ENCODE results near the gene ST3GAL5.
"Not testable (repeated sequence)": the region's sequence is repeated elsewhere in the genome, so short reads cannot be mapped to it uniquely, and the experiment has no call there.

ST3GAL5 gene

DNA sequence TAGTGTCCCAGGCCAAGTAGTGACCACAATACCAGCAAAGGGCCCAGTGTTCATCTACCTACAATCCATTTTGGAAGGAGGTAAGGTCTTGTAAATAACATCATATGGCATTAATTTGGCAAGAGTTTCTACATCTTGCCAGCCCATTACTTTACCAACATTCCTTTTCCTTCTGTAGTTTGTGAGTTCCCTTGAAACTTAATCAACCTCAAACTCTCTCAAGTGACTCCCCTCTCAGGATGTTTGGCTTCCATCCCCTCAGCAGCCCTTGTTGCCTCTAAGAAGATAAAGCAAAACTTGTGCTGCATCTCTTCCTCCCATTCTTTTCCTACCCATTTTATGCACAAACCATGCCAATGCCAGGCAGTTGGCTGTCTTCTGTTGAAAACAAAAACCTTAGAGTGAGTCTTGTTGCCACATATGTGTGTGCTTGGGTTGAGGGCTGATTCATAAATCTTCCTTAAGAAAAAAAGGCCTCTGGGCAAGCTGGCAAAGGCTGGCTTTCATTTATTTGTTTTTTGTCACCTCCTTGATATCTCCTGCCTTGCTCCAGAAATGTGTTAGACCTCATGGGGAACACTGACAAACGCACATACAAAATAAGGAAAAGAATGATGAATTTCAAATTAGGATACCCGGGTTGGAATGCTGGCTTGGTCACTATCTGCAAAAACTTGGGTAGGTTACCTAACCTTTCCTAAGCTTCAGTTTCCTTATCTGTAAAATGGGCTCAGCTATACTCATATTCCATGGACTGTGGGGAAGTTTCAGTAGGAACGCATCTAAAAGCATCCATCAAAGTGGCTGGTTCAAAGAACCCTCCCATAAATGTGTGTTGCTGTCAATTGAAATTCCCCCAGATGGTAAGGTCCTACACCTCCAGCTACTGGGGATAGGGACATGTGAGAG lies 29.4 kb upstream of the ST3GAL5 start:
- DNase-seq = no peak

DNA sequence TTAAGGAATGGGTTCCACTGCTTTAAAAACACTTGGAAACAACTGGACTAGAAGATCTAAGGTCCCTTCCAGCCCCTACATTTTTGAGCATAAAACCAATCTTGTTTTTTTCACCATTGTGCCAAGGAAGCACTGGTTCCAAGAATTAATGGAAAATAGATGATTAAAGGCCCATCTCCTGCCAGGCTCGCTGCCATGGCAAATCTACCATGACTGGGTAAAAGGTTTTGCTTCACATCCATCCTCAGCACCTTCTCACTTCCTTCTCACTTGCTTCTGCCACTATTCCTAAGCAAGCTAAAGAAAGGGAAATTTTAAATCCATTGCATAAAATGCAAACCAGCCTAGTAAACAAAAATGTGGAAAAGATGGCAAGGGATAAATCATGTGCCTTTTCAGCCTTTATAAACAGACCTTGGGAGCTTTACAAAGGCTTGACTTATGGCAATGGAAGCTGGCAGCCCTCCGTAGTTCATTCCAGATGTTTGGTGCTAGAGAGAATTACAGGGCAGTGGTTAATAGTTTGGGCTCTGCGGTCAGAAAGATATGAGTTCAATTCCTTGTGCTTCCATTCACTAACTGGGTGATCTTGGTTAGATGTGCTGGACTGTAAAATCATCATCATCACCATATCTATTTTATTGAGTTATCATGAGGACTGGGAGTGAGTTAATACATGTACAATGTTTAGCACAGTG lies 27.0 kb upstream of the ST3GAL5 start:
- DNase-seq = no peak

DNA sequence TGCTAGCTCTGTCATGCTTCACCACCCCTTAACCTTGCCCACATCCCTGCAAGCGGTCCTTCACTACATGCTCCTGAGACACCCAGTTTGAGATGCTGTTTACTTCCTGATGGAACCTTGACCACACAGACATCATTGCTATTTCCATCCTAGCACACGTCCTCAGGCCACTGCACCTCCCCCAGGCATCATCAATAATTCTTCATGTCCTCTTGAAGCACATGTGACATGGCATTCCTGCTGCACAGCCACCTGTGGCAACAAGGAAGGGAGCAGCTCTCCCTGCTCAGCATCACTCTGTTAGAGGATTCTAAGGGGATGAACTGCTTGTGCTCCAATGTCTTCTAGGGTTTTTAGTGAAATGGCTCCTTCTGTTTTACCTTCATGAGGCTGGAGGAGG lies 26.1 kb upstream of the ST3GAL5 start:
- no peak for DNase-seq

- no peak for DNase-seq
Measured at GRCh38 chr2:85913884-85914881, 25.4 kb upstream of the ST3GAL5 start.

- DNase-seq = no peak
Measured at GRCh38 chr2:85911814-85912692, 23.3 kb upstream of the ST3GAL5 start.

DNA sequence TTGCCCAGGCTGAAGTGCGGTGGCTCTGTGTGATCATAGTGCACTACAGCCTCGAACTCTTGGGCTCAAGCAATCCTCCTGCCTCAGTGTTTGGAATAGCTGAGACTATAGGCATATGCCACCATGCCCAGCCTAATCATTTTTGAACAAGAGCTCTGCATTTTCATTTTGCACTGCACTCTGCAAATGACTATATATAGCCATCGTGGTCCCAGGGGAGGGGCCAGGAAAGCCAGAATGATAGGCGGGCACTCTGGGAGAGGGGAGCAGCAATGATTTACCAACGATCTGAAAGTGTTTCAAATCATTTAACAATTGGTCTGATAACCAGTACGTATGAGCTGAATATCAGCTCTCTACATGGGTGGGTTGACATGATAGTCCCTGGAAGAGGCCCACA lies 22.3 kb upstream of the ST3GAL5 start:
- DNase-seq = no peak

GRCh38 chr2:85909005-85909404 lies 20.2 kb upstream of the ST3GAL5 start:
- no peak for DNase-seq

DNA sequence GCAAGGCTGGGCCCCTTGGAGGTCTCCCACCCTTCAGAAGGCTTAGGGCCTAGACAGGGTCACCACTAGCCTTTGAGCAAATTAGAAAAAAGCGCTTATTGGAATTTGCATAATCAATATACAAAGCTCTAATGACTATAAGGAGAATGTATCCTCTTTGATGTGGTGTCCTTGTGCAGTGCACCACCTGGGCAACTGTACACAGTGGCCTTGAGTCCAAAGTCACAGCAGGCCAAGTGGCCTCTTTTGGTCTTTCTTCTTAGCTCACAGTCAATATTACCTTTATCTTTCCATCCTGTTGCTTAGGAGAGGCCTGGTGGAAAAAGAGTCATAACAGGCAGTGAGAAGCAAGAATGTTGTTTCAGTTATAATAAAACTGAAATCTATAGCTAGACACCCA lies 19.7 kb upstream of the ST3GAL5 start:
- no peak for DNase-seq

GRCh38 chr2:85907671-85908157 lies 18.9 kb upstream of the ST3GAL5 start:
- DNase-seq = no peak

GRCh38 chr2:85906748-85907147 lies 18.0 kb upstream of the ST3GAL5 start:
- no peak for DNase-seq

DNA sequence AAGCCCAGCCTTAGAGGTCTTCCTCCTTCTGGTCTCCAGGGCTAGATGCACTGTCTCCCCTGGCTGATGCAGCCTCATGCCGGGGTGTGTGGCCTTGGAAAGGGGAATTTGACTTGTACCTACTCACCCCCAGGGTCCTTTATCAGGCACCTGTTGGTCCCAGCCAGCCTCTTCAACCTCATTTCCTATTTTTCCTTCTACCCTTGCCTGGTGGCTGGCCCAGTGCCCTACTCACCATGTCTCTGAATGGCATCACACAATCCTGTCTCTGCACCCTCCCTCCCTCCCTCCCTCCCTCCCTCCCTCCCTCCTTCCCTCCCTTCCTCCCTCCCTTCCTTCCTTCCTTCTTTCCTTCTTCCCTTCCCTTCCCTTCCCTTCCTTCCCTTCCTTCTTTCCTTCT lies 17.1 kb upstream of the ST3GAL5 start:
- DNase-seq = no peak

GRCh38 chr2:85905187-85905666 lies 16.4 kb upstream of the ST3GAL5 start:
- DNase-seq = no peak

- no peak for DNase-seq
Measured at GRCh38 chr2:85903849-85904248, 15.1 kb upstream of the ST3GAL5 start.

DNA sequence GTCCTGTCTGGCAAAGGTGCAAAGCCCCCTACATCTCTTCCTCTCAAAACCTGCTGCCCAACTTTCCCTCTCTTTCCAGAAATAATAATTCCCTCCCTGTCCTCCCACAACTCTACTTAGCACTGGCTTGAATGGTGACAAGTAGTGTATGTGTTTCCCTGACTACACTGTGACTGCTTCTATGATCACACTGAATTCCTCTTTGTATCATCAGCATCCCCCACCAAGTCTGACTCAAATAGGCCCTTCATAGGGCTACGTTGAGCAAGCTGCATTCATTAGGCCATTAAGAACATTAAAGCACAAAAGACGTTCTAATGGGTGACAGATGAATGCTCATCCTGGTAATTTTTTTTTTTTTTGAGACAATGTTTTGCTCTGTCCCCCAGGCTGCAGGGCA lies 13.7 kb upstream of the ST3GAL5 start:
- no peak for DNase-seq

GRCh38 chr2:85901155-85901554 lies 12.4 kb upstream of the ST3GAL5 start:
- DNase-seq = no peak

DNA sequence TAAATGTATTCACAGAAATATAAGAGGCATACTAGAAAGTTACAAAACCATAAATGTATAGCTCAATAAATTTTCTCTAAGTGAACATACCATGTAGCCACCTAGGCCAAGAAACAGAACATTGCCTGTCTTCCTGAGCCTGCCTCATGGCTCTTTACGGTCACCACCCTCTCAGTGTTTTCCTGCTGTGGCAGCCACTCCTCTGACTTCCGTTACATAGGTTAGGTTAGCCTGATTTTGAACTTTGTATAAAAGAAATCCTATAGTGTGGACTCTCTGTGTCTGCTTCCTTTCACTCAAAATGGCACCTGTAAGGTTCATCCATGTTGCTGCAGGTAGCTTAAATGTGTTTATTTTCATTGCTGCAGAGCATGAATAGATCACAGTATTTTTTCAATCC lies 11.6 kb upstream of the ST3GAL5 start:
- DNase-seq = no peak

- no peak for DNase-seq
Measured at GRCh38 chr2:85899849-85900248, 11.1 kb upstream of the ST3GAL5 start.

DNA sequence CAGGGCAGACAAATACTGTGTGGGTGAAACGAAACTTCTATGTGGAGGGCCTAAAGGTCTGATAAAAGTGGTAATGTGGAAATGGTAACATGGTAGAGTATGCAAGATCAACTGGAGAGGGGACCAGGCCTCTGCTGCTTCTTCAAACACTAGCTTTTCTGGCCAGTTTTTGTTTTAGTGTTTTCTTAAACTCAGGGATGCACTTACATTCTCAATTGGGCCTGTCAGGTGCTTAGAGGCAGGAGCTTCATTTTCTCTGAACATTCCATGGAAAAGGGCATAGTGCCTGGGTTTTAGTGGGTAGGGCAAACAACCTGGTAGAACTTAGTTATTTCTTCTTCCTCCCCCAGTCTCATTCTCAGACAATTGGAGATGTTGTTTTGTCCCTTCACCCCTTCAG lies 10.5 kb upstream of the ST3GAL5 start:
- no peak for DNase-seq

GRCh38 chr2:85898881-85899280 lies 10.1 kb upstream of the ST3GAL5 start:
- no peak for DNase-seq

DNA sequence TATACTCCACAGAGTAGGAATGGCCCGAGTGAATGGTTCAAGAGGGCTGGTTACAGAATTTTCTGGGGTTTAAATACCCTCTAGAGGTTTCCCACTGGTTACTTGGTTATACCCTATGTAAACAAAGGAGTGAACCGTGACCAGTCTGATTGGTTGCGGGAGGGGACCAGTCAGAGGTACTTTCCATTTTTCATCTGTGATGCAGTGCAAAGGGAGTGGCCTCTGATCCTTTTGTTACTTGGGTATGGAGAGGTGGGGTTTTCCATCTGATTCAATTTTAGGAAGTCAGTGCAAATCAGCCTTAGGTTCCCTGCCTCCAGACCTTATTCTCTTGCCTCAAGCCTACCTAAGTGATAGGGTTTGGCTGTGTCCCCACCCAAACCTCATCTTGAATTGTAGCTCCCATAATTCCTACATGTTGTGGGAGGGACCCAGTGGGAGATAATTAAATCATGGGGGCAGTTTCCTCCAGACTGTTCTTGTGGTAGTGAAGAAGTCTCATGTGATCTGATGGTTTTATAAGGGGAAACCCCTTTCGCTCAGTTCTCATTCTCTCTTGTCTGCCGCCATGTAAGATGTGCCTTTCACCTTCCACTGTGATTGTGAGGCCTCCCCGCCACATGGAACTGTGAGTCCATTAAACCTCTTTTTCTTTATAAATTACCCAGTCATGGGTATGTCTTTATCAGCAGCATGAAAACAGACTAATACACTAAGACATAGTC lies 5.9 kb upstream of the ST3GAL5 start:
- not testable (repeated sequence) for DNase-seq
